ENCODE measurements around the gene NXNL1.

GRCh38 chr19:17456127-17456526 lies 4.6 kb downstream of the NXNL1 start:
- no peak for TF ChIP-seq NCOA5 (CRISPR knock-in tag; IDR thresholded peaks at IDR 0.05)
- TF ChIP-seq ARNT2 (CRISPR knock-in tag; IDR thresholded peaks at IDR 0.05; ENCODE audit: low read depth), result no peak
- no peak for TF ChIP-seq ZNF275 (CRISPR knock-in tag; IDR thresholded peaks at IDR 0.05; ENCODE audit: borderline replicate concordance)
- no peak for TF ChIP-seq POLR2A (IDR thresholded peaks at IDR 0.05; ENCODE audit: insufficient read depth in 1 of 2, low read depth in 2 of 2, low read length in 2 of 2)
- TF ChIP-seq HNF1A (IDR thresholded peaks at IDR 0.05; ENCODE audit: low read depth), result no peak
- no peak for TF ChIP-seq HNF1A (CRISPR knock-in tag; IDR thresholded peaks at IDR 0.05; ENCODE audit: borderline replicate concordance)

All from HepG2 (cell line).